B cell (primary cell): ENCODE results near the gene TJAP1.

Experiments used
- EZH2 ChIP-seq: IDR thresholded peaks from 2 replicates; pipeline ENCODE4 v1.6.1; 2012; ENCODE audit warnings: borderline replicate concordance, low read depth, mild to moderate bottlenecking, moderate library complexity, low read length; ENCODE audit not compliant: insufficient read depth, poor library complexity, severe bottlenecking
- TF ChIP-seq, protein P1 (sequence below): fragments of 200-600 bp; IDR thresholded peaks from one replicate; pipeline ENCODE4 v1.8.0; 2022; ENCODE audit warnings: antibody characterized with exemption, mild to moderate bottlenecking

DNA sequence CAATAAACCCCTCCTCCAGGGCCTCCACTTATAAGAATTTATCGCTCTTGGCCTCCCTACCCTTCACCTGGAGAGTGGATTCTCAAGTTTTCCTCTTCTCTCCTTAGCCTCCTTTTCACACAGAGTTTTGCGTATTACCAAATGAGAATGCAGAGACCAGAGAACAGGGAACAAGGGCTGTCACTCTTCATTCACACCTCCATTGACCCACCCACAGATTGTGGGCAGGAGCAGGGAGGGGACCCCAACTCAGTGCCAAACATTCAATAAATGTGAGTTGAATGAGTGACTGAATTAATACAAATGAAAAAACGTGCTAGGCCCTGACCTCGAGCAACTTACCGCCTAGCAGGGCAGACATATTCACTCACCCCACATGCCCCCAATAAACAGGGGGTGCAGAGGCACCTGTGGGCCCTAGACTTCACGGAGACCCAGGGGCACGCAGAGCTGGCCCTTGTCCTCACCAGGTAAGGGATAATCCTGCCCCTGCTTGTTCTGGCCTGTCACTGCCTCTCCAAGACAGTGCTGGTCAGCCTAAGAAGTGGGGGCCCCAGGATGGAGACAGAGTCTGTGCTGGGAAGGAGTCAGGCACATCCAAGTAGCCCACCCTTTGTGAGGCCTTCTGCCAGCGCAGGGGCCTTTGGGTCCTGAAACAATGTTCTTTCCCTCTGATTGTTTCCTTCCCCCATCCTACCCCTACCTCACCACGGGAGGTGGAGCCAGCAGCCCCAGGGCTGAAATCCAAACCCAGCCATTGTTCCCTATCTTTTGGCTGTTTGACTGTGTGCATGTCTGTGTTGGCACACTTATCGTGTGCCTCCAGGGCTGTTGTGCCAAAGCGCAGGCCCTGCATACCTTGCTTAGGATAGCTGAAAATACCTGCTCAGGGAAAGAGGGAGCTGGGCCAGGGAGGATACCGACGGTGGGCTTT, 8.4 kb upstream of the TJAP1 start:
- TF ChIP-seq EZH2: no peak
- TF ChIP-seq, protein P1, sequence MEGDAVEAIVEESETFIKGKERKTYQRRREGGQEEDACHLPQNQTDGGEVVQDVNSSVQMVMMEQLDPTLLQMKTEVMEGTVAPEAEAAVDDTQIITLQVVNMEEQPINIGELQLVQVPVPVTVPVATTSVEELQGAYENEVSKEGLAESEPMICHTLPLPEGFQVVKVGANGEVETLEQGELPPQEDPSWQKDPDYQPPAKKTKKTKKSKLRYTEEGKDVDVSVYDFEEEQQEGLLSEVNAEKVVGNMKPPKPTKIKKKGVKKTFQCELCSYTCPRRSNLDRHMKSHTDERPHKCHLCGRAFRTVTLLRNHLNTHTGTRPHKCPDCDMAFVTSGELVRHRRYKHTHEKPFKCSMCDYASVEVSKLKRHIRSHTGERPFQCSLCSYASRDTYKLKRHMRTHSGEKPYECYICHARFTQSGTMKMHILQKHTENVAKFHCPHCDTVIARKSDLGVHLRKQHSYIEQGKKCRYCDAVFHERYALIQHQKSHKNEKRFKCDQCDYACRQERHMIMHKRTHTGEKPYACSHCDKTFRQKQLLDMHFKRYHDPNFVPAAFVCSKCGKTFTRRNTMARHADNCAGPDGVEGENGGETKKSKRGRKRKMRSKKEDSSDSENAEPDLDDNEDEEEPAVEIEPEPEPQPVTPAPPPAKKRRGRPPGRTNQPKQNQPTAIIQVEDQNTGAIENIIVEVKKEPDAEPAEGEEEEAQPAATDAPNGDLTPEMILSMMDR: no peak
